ENCODE measurements around the gene KCTD11. TPM values are rescaled to one million over a fixed set of nuclear protein-coding genes. Genes with fewer than 3 reads are reported as not detected.

KCTD11 gene
- total RNA-seq, 1 experiment from 2014 or later = 5.4 TPM

DNA sequence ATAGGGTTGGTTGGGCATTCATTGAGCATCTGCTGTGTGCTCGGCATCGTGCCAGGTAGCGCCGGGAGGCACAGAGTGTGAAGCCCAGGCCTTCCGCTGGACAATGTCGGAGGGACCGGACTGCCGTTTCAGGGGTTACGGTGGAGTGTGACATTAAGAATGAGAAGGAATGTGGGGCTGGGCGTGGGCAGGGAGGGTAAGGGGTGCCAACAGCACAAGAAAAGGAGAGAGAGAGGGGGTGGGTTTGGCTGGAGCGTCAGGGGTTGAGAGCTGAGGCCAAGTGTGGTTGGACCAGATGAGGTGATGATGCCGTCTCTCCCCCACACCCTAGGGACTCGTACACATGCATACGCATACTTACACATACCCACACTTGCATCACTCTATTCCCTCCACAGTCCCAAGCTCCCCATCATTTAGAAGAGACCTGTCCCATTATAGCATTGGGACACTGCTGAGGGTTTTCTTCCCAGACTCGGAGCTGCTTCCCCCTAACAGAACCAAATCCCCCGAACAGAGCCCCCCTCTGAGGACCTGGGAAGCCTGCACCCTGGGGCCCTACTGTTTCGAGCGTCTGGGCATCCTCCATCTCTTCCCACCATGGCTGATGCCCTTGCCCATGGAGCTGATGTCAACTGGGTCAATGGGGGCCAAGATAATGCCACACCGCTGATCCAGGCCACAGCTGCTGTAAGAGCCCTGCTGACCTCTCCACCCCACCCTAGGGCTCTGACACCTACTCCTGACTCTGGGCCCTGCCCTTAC is 3.3 kb upstream of the KCTD11 start:
- no TSS peak for BruUV-seq (replicated peaks)
- Histone ChIP-seq H3K4me2 (ENCODE audit: low read length) (no peak overlapping the region), H3K4me3 (replicated peaks in 1 of 2; ENCODE audit: low read depth in 1 of 2, low read length in 2 of 2) (no peak overlapping the region), H2AFZ (ENCODE audit: low read depth, low read length, poor library complexity, severe bottlenecking) (no peak overlapping the region), H4K20me1 (ENCODE audit: insufficient read depth) (0 out of 2 replicates have a peak, but pooled peaks cover 4% of the 10 kb centered on the region), H3K4me1 (ENCODE audit: control insufficient read depth in 1 of 2, insufficient read depth in 2 of 2, low read length in 2 of 2) (peaks cover 13 to 39% of the 10 kb centered on the region in 2 experiments), H3K27ac (ENCODE audit: low read depth, low read length) (no peak overlapping the region), H3K9ac (ENCODE audit: low read length) (no peak overlapping the region), H3K36me3 (ENCODE audit: control insufficient read depth in 1 of 2, insufficient read depth in 2 of 2, low read length in 2 of 2) (no peaks in the 10 kb centered on the region), H3K9me2 (ENCODE audit: insufficient read depth) (no peaks in the 10 kb centered on the region), H3K27me3 (ENCODE audit: insufficient read depth, low read length) (no peaks in the 10 kb centered on the region), H3K79me2 (ENCODE audit: insufficient read depth, low read length) (peaks cover 32% of the 10 kb centered on the region), H3K9me3 (ENCODE audit: control insufficient read depth in 1 of 2, insufficient read depth in 1 of 2, low read depth in 1 of 2, low read length in 2 of 2) (no peaks in the 10 kb centered on the region)
- ATAC-seq (no peak), DNase-seq (ENCODE audit: low read depth, low spot score) (no peak)
- intact Hi-C loops (cut with micrococcal nuclease) = no loop called here
- ChIA-PET RAD21 (ENCODE audit: low non-redundant PET in 1 of 2, low total read pairs in 2 of 2, uncharacterized antibody in 2 of 2, unreplicated experiment in 2 of 2) (no interaction called here), CTCF (interaction anchor here (0.9 to 1.3 kb wide), 4 partner anchors 19 to 303 kb away, joined by 3 to 4 read pairs (median 4); partner anchors contain the start of gene SLC2A4), POLR2A (interaction anchor here (0.7 kb wide), 1 partner anchor 209 kb away, joined by 4 read pairs; no protein-coding TSS in a partner anchor)
- TF ChIP-seq EZH2phosphoT487 (IDR thresholded peaks at IDR 0.05; ENCODE audit: borderline replicate concordance) (no peak), CBX3 (IDR thresholded peaks at IDR 0.05; ENCODE audit: low read depth) (no peak), JUND (IDR thresholded peaks at IDR 0.05) (no peak), SIN3A (IDR thresholded peaks at IDR 0.05; ENCODE audit: low read depth) (no peak), TCF7L2 (IDR thresholded peaks at IDR 0.05; ENCODE audit: borderline replicate concordance, extremely low read depth, insufficient read depth, insufficient read length) (no peak), POLR2A (IDR thresholded peaks at IDR 0.05; ENCODE audit: borderline replicate concordance, extremely low read depth, insufficient read depth, insufficient read length) (no peak), ELF1 (IDR thresholded peaks at IDR 0.05; ENCODE audit: borderline replicate concordance, low read depth) (no peak), ZNF274 (IDR thresholded peaks at IDR 0.05; ENCODE audit: low read depth, low read length) (no peak), EZH2 (IDR thresholded peaks at IDR 0.05) (no peak), YY1 (IDR thresholded peaks at IDR 0.05; ENCODE audit: extremely low read depth, insufficient replicate concordance, low read depth, low read length) (no peak)

DNA sequence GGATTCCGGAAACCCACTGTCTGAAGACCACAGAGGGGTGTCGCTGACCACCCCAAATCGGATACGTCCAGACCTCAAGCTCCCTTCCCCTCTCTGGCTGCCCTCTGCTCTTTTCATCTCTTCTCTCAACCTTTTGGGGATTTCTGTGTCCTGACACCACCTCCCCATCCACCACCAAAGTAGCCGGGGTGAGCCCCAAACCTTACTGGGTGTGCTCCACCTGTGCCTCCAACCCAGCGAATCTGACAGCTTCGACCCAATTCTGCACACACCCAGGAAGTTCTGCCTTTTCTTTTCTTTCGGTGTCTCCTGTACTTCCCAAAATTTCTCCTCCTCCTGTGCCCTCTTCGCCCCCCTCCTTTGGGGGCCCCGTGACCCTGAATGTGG is 534 bp downstream of the KCTD11 start:
- ChIA-PET RAD21 (ENCODE audit: low non-redundant PET in 1 of 2, low total read pairs in 2 of 2, uncharacterized antibody in 2 of 2, unreplicated experiment in 2 of 2) (no interaction called here), POLR2A (no interaction called here), CTCF (no interaction called here)
- no peaks in the 10 kb centered on the region for H3K9me3 ChIP-seq (ENCODE audit: control insufficient read depth in 1 of 2, insufficient read depth in 1 of 2, low read depth in 1 of 2, low read length in 2 of 2)
- H2AFZ ChIP-seq (ENCODE audit: low read depth, low read length, poor library complexity, severe bottlenecking) = no peak overlapping the region
- no peak for TF ChIP-seq ELF1 (IDR thresholded peaks at IDR 0.05; ENCODE audit: borderline replicate concordance, low read depth)
- peak in 1 of 3 experiments; percentile 73; a peak in 2 of 6 replicates for TF ChIP-seq CTCF (IDR thresholded peaks at IDR 0.05 in 2 of 3, conservative IDR thresholded peaks at IDR 0.05 in 1 of 3; ENCODE audit: borderline replicate concordance in 1 of 3, insufficient read depth in 1 of 3, low read depth in 2 of 3, low read length in 2 of 3)
- peak overlapping the region; percentile 80 for H3K4me2 ChIP-seq (ENCODE audit: low read length)
- 0 out of 2 replicates have a peak, but pooled peaks cover 4% of the 10 kb centered on the region for H4K20me1 ChIP-seq (ENCODE audit: insufficient read depth)
- ATAC-seq (no peak), DNase-seq (ENCODE audit: low read depth, low spot score) (no peak)
- no peaks in the 10 kb centered on the region for H3K36me3 ChIP-seq (ENCODE audit: control insufficient read depth in 1 of 2, insufficient read depth in 2 of 2, low read length in 2 of 2)
- H3K4me1 ChIP-seq (ENCODE audit: control insufficient read depth in 1 of 2, insufficient read depth in 2 of 2, low read length in 2 of 2) = peaks cover 29 to 69% of the 10 kb centered on the region in 2 experiments
- H3K9me2 ChIP-seq (ENCODE audit: insufficient read depth) = no peaks in the 10 kb centered on the region
- peak overlapping the region; percentile 79 to 89 for H3K4me3 ChIP-seq (replicated peaks in 1 of 2; ENCODE audit: low read depth in 1 of 2, low read length in 2 of 2)
- intact Hi-C loops (cut with micrococcal nuclease) = loop anchor here (5.0 kb wide), 1 partner anchor 305 kb away; no protein-coding TSS in a partner anchor
- H3K9ac ChIP-seq (ENCODE audit: low read length) = peak overlapping the region; percentile 88
- no peaks in the 10 kb centered on the region for H3K27me3 ChIP-seq (ENCODE audit: insufficient read depth, low read length)
- H3K27ac ChIP-seq (ENCODE audit: low read depth, low read length) = peak overlapping the region; percentile 99
- BruUV-seq (replicated peaks) = TSS peak; percentile 67
- peaks cover 32% of the 10 kb centered on the region for H3K79me2 ChIP-seq (ENCODE audit: insufficient read depth, low read length)
